Activated naive CD4-positive, alpha-beta T cell treated with anti-CD3 and anti-CD28 coated beads, Interleukin-2, amount 10 ng/mL, durations not matched to agents 7 days and 5 days (primary cell): Measurements from ENCODE around the gene KCNAB2.

Source experiments
- CTCF ChIA-PET: fragments of 350-600 bp; sonication (Branson Sonifier 250); formaldehyde crosslinking; loops from one replicate; lab custom pipeline; 2021; ENCODE audit warnings: antibody characterized with exemption; lab: Charles Lee
- DNase-seq: peaks from one replicate; pipeline ENCODE4 v3.0.0-alpha.2; 2020
- H3K27ac Mint-ChIP-seq: one replicate; pipeline ENCODE4 v1.8.0; 2021; ENCODE audit warnings: mild to moderate bottlenecking, moderate library complexity, mixed read lengths
- H3K27me3 Mint-ChIP-seq: one replicate; pipeline ENCODE4 v1.8.0; 2021; ENCODE audit warnings: mild to moderate bottlenecking, mixed read lengths
- H3K36me3 Mint-ChIP-seq: one replicate; pipeline ENCODE4 v1.8.0; 2021; ENCODE audit warnings: mixed read lengths
- H3K4me1 Mint-ChIP-seq: one replicate; pipeline ENCODE4 v1.8.0; 2021; ENCODE audit warnings: mixed read lengths
- H3K4me3 Mint-ChIP-seq: one replicate; pipeline ENCODE4 v1.8.0; 2021; ENCODE audit warnings: mild to moderate bottlenecking, moderate library complexity, mixed read lengths
- H3K9me3 Mint-ChIP-seq: one replicate; pipeline ENCODE4 v1.8.0; 2021; ENCODE audit warnings: mixed read lengths

The KCNAB2 gene

DNA sequence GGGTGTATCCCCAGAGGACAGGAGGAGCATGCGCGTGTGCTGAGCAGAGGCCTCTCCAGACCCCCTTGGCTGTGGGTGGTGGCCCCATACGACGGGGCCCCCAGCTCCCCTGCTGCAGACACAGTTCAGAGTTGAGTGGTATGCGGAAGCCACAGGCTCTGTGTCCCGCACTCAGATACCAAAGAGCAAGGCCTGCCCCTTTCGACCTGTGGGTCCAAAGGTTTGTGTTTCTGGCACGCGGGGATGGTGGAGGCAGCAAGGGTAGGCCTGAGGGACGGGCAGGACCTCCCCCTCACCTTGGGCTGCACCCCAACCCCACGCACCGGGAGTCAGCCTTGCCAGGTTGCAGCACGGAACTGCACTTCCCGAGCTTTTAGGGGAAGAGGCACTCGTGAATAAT, at the start of gene KCNAB2:
Gene KCNAB2, plus strand, starts transcription at position 328 of the 400 bp plus-strand sequence. CDS start 5,649 bp downstream, outside the sequence.
- H3K9me3 Mint-ChIP-seq = no peaks in the 10 kb centered on the region
- DNase-seq = no peak
- no peaks in the 10 kb centered on the region for H3K27me3 Mint-ChIP-seq
- peaks cover 2% of the 10 kb centered on the region for H3K4me1 Mint-ChIP-seq
- H3K4me3 Mint-ChIP-seq = no peak within 1 kb of the TSS
- CTCF ChIA-PET = no interaction called here
- H3K27ac Mint-ChIP-seq = no peak within 1 kb of the TSS
- peaks cover 42% of the 10 kb centered on the region for H3K36me3 Mint-ChIP-seq

GRCh38 chr1:5996641-5997270, 48.9 kb upstream of the KCNAB2 start:
- Mint-ChIP-seq H3K36me3 (peaks cover 17% of the 10 kb centered on the region), H3K27ac (no peak overlapping the region), H3K4me3 (no peak overlapping the region), H3K4me1 (peaks cover 29% of the 10 kb centered on the region), H3K9me3 (no peaks in the 10 kb centered on the region), H3K27me3 (no peaks in the 10 kb centered on the region)
- CTCF ChIA-PET = interaction anchor here (1.7 kb wide), 1 partner anchor 33 kb away, joined by 4 read pairs; no protein-coding TSS in a partner anchor
- DNase-seq = no peak

GRCh38 chr1:5997316-5997715, 48.4 kb upstream of the KCNAB2 start:
- H3K4me1 Mint-ChIP-seq = peaks cover 29% of the 10 kb centered on the region
- DNase-seq = no peak
- no peak overlapping the region for H3K4me3 Mint-ChIP-seq
- CTCF ChIA-PET = interaction anchor here (1.7 kb wide), 1 partner anchor 32 kb away, joined by 4 read pairs; no protein-coding TSS in a partner anchor
- H3K27ac Mint-ChIP-seq = no peak overlapping the region
- no peaks in the 10 kb centered on the region for H3K9me3 Mint-ChIP-seq
- no peaks in the 10 kb centered on the region for H3K27me3 Mint-ChIP-seq
- H3K36me3 Mint-ChIP-seq = peaks cover 17% of the 10 kb centered on the region

DNA sequence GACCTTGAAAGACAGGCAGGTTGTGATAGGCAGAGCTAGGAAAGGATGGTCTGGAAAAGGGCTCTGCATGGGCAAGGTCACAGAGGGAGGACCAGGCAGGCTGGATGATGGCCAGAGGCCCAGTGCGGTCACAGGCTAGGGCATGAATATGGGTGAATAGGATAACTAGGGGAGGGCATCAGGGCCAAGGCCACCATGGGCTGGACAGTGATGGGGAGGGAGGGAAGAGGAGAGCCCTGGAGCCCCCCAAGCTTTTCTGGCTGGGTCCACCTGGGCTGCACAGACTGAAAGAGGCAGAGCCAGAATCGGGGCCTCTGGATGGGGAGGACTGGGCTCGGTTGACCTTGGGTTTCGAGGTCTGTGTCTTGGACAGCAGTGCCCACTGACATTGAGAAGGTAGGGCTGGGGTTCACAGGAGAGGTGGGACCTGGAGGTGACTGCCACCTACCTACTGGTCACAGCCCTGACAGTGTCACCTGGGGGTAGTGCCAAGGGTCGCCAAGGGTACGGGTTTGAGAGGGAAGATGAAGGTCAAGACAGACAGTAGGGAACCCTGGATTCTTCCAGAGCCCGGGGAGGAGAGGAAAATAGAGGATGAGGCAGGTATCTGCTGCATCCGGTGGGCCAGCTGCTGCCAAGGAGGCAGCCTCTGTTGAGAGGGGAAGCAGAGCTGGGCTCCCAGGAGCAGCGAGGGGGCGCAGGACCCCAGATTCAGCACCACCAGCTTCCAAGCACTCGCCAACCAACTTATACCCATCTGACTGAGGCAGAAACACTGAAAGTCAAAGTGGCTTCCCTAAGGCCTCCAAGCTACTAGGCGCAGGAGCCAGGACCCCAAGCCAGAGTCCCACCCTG, 47.4 kb upstream of the KCNAB2 start:
- H3K27me3 Mint-ChIP-seq = no peaks in the 10 kb centered on the region
- H3K4me1 Mint-ChIP-seq = peaks cover 29% of the 10 kb centered on the region
- peak overlapping the region; percentile 39 for H3K27ac Mint-ChIP-seq
- no peaks in the 10 kb centered on the region for H3K9me3 Mint-ChIP-seq
- H3K4me3 Mint-ChIP-seq = no peak overlapping the region
- no peak for DNase-seq
- CTCF ChIA-PET = no interaction called here
- peaks cover 18% of the 10 kb centered on the region for H3K36me3 Mint-ChIP-seq

DNA sequence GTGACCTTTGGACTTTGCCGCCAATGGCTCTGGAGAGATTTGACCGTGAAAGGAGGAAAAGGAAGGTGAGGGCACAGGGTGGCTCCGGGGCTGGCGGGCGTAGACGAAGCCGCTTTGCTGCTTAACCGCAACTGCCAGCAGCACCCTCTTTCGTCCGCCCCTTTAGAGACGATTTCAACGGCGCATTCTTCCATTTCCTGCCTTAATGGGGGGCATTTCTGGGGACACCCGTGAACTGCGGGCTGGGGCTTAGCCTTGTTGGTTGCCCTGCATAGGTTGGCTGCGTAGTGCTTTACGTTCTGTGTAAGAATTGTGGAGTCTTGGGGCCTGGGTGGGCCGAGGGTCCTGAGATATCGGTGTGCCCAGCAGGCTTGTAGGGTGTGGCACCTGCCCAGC, 46.8 kb upstream of the KCNAB2 start:
- no peak for DNase-seq
- no peaks in the 10 kb centered on the region for H3K27me3 Mint-ChIP-seq
- peaks cover 16% of the 10 kb centered on the region for H3K36me3 Mint-ChIP-seq
- no peak overlapping the region for H3K4me3 Mint-ChIP-seq
- H3K27ac Mint-ChIP-seq = no peak overlapping the region
- H3K9me3 Mint-ChIP-seq = no peaks in the 10 kb centered on the region
- CTCF ChIA-PET = no interaction called here
- peaks cover 25% of the 10 kb centered on the region for H3K4me1 Mint-ChIP-seq

DNA sequence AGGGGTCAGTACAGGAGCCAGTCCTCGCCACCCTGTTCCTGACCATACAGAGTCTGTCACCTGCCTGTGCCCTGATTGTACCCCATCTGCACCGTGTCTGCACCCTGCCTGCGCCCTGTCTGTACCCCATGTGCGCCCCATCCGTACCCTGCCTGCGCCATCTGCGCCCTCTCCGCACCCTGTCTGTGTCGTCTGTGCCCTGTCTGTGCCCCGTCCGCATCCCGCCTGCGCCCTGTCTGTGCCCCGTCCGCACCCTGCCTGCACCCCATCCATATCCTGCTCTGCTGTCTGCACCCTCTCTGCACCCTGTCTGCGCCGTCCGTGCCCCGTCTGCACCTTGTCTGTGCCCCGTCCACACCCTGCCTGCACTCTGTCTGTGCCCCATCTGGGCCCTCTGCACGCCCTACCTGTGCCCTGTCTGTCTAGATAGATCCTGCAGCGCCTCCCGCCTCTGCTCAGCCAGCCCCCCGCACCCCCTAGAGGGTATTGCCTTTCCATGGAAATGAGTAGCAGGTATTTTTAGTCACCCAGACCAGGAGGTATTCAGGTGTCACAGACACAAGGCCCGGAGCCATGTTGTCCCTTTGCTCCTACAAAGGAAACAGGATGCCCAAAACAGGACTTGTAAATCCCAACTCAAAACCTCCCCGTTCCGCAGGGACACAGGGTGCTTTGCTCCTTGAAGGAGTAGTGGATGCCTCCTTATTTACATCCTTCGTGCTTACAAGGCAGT, 45.8 kb upstream of the KCNAB2 start:
- Mint-ChIP-seq H3K36me3 (peaks cover 12% of the 10 kb centered on the region), H3K4me1 (peaks cover 18% of the 10 kb centered on the region), H3K4me3 (no peak overlapping the region), H3K27me3 (no peaks in the 10 kb centered on the region), H3K9me3 (no peaks in the 10 kb centered on the region), H3K27ac (no peak overlapping the region)
- no peak for DNase-seq
- CTCF ChIA-PET = no interaction called here

- H3K36me3 Mint-ChIP-seq = peaks cover 12% of the 10 kb centered on the region
- H3K4me3 Mint-ChIP-seq = no peak overlapping the region
- CTCF ChIA-PET = no interaction called here
- no peak overlapping the region for H3K27ac Mint-ChIP-seq
- H3K4me1 Mint-ChIP-seq = peaks cover 10% of the 10 kb centered on the region
- H3K9me3 Mint-ChIP-seq = no peaks in the 10 kb centered on the region
- no peaks in the 10 kb centered on the region for H3K27me3 Mint-ChIP-seq
- no peak for DNase-seq
These were observed 45.0 kb upstream of the KCNAB2 start for GRCh38 chr1:6000444-6001288.

DNA sequence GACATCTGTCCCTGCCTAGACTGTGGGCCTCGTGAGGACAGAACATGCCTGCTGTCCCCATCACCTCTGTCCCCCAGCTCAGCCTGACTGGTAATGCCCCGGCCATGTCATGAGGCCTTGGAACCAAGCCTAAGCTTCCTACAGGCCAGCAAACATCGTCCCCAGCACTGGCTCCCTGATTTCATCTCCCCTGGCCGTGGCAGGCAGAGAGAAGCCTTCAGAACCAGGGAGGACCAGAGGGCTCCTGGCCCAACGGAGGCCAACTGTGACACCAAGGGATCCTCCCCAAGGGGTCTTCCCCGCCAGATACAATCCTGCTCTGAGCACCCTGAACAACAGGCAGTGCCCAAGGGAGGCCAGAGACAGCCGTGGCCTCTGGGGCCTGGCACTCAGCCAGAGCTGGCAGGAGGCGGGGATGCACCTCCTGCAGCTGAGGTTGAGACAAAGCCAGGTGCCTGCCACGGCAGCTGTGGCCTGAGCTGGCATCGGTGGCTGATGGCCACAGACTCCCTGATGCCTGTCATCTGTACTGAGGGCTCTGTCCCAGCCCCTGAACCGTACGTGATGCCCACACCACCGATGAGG, 43.6 kb upstream of the KCNAB2 start:
- Mint-ChIP-seq H3K4me1 (peaks cover 10% of the 10 kb centered on the region), H3K36me3 (peaks cover 15% of the 10 kb centered on the region), H3K4me3 (no peak overlapping the region), H3K27ac (no peak overlapping the region), H3K9me3 (no peaks in the 10 kb centered on the region), H3K27me3 (no peaks in the 10 kb centered on the region)
- DNase-seq = no peak
- CTCF ChIA-PET = no interaction called here

DNA sequence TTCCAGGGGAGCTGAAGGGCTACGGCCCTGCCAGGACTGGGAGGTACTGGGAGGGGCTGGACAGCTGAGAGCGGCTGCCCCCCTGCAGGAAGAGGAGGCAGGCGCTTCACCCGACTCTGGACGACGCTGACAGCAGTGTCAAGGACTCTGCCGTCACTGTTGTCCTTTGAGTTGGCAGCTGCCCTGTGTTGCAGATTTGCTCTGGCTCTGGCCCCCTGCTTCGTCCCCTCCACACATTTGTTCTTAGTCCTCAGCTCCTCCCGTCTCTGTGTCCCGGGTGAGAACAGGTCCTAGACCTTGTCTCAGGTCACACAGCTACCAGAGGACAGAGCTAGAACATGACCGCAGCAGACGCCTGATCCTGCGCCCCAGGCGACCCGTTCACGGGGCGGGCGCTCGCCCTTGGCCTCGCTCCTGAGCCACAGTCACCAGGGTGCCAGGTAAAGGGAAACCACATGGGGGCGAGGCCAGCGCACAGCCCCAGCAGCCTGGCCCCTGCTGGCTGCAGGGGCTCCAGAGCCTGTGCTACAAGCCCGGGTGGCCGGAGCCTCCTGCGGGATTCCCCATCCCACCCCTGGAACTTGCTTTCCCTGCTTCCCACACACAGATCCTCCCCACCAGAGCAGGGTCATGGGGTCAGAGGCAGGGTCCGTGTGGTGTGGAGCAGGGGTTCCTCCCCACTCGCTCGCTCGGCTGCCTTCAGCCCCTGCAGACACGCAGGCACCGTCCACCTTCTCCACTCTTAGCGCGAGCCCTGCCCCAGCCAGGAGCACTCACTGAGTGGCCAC, 42.8 kb upstream of the KCNAB2 start:
- DNase-seq = no peak
- no peaks in the 10 kb centered on the region for H3K9me3 Mint-ChIP-seq
- H3K4me3 Mint-ChIP-seq = no peak overlapping the region
- CTCF ChIA-PET = no interaction called here
- H3K27ac Mint-ChIP-seq = peak overlapping the region; percentile 38
- H3K4me1 Mint-ChIP-seq = peaks cover 10% of the 10 kb centered on the region
- H3K36me3 Mint-ChIP-seq = peaks cover 9% of the 10 kb centered on the region
- H3K27me3 Mint-ChIP-seq = no peaks in the 10 kb centered on the region

- no peaks in the 10 kb centered on the region for H3K9me3 Mint-ChIP-seq
- H3K4me3 Mint-ChIP-seq = no peak overlapping the region
- peaks cover 9% of the 10 kb centered on the region for H3K36me3 Mint-ChIP-seq
- DNase-seq = no peak
- H3K27me3 Mint-ChIP-seq = no peaks in the 10 kb centered on the region
- CTCF ChIA-PET = no interaction called here
- H3K27ac Mint-ChIP-seq = peak overlapping the region; percentile 38
- H3K4me1 Mint-ChIP-seq = peaks cover 10% of the 10 kb centered on the region
These were observed 41.9 kb upstream of the KCNAB2 start for GRCh38 chr1:6003568-6004411.

DNA sequence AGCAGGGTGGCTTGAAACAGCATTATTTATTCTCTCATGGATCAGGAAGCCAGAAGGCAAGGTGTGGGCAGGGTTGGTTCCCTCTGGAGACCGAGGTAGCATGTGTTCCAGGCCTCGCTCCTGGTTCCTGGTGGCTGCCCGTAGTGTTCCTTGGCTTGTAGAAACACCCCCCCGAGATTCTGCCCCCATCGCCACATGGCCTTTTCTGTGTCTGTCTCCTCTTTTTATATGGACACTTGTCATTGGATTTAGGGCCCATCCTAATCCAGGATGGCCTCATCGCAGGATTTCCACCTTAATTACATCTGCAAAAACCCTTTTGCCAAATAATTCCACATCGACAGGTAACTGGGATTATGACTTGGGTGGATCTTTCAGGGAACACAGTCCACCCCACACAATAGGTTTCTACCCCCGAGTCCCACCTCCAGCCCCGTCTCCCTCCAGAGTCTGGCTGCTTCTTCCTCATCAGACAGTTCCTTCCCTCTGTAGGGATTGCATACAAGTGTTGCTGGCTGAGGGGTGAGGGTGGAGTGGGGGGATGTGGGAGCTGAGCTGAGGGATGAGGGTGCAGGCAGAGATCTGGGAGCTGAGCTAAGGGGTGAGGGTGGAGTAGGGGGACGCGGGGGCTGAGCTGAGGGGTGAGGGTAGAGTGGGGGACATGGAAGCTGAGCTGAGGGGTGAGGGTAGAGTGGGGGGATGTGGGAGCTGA, 41.1 kb upstream of the KCNAB2 start:
- CTCF ChIA-PET = no interaction called here
- peaks cover 11% of the 10 kb centered on the region for H3K4me1 Mint-ChIP-seq
- no peaks in the 10 kb centered on the region for H3K9me3 Mint-ChIP-seq
- peaks cover 9% of the 10 kb centered on the region for H3K36me3 Mint-ChIP-seq
- no peak overlapping the region for H3K4me3 Mint-ChIP-seq
- H3K27ac Mint-ChIP-seq = no peak overlapping the region
- DNase-seq = no peak
- H3K27me3 Mint-ChIP-seq = no peaks in the 10 kb centered on the region
